GM12873 (cell line): Measurements from ENCODE around the gene PTPRM.

Experiments used
- CTCF ChIP-seq: IDR thresholded peaks from 2 replicates; pipeline ENCODE4 v1.5.1; 2012; ENCODE audit warnings: low read depth, mild to moderate bottlenecking, moderate library complexity, low read length, control low read depth; ENCODE audit not compliant: insufficient read depth; ENCODE audit errors: missing control alignments

PTPRM gene

GRCh38 chr18:8153887-8154583 is 586.9 kb downstream of the PTPRM start:
- TF ChIP-seq CTCF, result no peak

GRCh38 chr18:8162802-8163201 is 595.7 kb downstream of the PTPRM start:
- TF ChIP-seq CTCF, result no peak

GRCh38 chr18:8163286-8163959 is 596.3 kb downstream of the PTPRM start:
- TF ChIP-seq CTCF, result no peak

DNA sequence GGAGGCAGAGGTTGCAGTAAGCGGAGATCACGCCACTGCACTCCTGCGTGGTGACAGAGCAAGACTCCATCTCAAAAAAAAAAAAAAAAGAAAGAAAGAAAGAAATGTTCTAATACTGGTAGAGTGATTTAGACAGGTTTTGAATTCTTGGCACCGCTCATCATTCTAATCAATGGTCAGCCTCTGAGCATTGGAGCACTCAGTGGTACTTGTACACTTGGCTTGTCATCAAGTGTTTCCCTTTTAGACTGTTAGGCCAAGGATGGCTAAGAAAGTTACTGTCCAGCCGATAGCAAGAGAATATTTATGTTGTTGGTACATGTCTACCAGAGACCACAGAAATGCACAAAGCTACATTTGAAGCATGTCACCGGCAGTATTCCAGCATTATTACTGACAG is 598.0 kb downstream of the PTPRM start:
- TF ChIP-seq CTCF, result no peak

DNA sequence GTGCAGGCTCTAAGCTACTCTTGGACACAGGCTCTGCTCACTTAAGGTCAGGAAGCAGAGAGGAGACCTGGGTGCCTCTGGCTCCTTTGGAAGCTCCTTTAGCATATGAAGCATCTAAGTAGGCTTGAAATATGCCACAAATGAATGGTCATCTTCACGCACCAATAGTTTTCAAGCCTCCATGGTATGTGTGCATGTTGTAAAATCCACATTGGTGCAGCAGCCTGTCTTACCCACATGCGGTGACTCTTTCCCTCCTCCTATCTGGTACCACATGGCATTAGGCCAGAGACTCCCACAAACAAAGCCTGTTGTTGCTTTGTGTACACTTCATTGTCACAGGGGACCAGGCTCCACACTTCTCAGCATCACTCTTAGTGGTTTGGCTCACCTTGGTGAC is 599.9 kb downstream of the PTPRM start:
- TF ChIP-seq CTCF, result no peak

DNA sequence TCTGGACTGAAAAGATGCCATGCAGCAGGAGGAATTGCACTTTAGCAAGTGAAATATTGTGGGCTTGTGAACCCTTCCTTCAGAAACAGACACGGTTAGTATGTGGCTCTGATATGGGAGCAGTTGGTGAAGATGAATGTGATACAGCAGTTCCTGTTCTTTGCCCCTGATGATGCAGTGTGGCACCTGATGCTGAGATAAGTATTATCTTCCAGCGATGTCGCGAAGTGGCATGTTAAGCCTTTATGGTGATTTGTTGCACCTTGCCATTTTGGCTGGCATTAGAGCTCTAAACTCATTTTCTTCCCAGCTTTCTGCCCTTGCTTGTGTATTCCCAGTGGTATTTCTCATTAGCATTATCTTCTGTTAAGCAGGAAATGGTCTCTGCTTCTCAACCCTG is 600.6 kb downstream of the PTPRM start:
- no peak for TF ChIP-seq CTCF

- TF ChIP-seq CTCF, result no peak
Observed at GRCh38 chr18:8169722-8170121, 602.6 kb downstream of the PTPRM start.
